ENCODE data around the gene ABCD4. TPM values are rescaled to one million over a fixed set of nuclear protein-coding genes. Genes with fewer than 3 reads are reported as not detected.

ABCD4 gene
- polyA plus RNA-seq, 1 donor (not counting 4 experiments of a cell fraction or from before 2014, with no cell fraction given), result 12.9 TPM

DNA sequence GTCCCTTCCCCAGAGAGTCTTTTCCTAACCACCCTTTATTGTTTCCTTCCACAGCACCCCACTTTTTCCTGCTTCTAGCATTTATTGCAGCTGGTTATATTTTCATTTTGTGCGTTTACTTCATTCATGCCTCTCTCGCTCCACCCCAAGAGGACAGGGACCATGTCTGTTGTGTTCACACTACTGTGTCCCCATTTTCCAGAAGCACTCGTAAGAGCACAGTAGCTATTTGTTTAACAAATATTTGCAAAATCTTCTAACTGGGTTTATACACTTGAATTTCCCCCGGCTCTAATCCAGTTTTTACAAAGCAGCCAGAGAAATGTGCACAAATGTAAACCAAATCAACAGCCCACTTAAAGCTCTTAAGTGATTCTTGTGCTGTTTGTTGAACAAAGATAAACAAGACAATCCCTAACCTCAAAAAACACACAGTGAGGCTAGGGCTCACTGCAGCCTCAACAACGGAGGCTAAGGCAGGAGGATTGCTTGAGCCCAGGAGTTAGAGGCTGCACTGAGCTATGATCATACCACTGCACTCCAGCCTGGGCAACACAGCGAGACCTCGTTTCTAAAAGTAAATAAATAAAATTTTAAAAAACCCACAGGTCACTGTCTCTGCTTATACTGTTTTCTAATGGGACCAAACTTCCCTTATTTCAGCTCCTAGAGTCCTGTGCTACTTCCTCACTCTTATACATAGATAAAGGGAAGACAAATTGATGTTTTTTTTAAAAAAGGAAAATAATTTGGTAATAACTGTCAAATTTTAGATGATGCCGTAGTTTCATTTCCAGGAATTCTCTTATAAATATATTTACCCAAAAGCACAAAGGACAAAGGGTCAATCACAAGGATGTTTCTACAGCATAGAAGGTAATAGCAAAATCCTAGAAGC, 6.6 kb upstream of the ABCD4 start:
- no peaks in the 10 kb centered on the region for H3K9me3 ChIP-seq (ENCODE audit: control insufficient read depth, low read depth, low read length)
- H3K4me2 ChIP-seq (ENCODE audit: control insufficient read depth, extremely low read depth, insufficient read depth, low read depth, low read length), result no peak overlapping the region
- no peaks in the 10 kb centered on the region for H3K36me3 ChIP-seq (ENCODE audit: control insufficient read depth in 2 of 2, extremely low read depth in 1 of 2, insufficient read depth in 2 of 2, low read length in 2 of 2)
- dilution Hi-C loops (cut with MboI; ENCODE audit: extremely low pct_ligation_motif_present, low sequenced_read_pairs), result no loop called here
- H3K9me1 ChIP-seq (ENCODE audit: control insufficient read depth, extremely low read depth, insufficient read depth, low read length), result no peaks in the 10 kb centered on the region
- TF ChIP-seq CTCF (optimal IDR thresholded peaks at IDR 0.05 in 1 of 3, IDR thresholded peaks at IDR 0.05 in 1 of 3, conservative IDR thresholded peaks at IDR 0.05 in 1 of 3; ENCODE audit: extremely low read depth in 1 of 3, insufficient read depth in 2 of 3, low read length in 3 of 3) (no peak), EZH2 (IDR thresholded peaks at IDR 0.05; ENCODE audit: low read length) (no peak)
- no peak overlapping the region for H3K4me3 ChIP-seq (ENCODE audit: control insufficient read depth in 2 of 3, extremely low read depth in 1 of 3, insufficient read depth in 2 of 3, low read depth in 1 of 3, low read length in 3 of 3)
- H3K4me1 ChIP-seq (ENCODE audit: control insufficient read depth, extremely low read depth, insufficient read depth, low read length), result no peaks in the 10 kb centered on the region
- no peak overlapping the region for H3K27ac ChIP-seq (ENCODE audit: control insufficient read depth, insufficient read depth, low read length)
- H3K79me2 ChIP-seq (ENCODE audit: control insufficient read depth, insufficient read depth, low read length), result no peaks in the 10 kb centered on the region
- FAIRE-seq, result no peak
- H3K9ac ChIP-seq (ENCODE audit: control insufficient read depth, extremely low read depth, insufficient read depth, low read length), result no peak overlapping the region
- no peak for DNase-seq (ENCODE audit: low read depth, low spot score)
- no peak overlapping the region for H2AFZ ChIP-seq (ENCODE audit: control insufficient read depth, low read length)
- no peaks in the 10 kb centered on the region for H4K20me1 ChIP-seq (ENCODE audit: control insufficient read depth, extremely low read depth, insufficient read depth, low read length)
- no peaks in the 10 kb centered on the region for H3K27me3 ChIP-seq (ENCODE audit: control insufficient read depth, extremely low read depth, insufficient read depth, low read length)

DNA sequence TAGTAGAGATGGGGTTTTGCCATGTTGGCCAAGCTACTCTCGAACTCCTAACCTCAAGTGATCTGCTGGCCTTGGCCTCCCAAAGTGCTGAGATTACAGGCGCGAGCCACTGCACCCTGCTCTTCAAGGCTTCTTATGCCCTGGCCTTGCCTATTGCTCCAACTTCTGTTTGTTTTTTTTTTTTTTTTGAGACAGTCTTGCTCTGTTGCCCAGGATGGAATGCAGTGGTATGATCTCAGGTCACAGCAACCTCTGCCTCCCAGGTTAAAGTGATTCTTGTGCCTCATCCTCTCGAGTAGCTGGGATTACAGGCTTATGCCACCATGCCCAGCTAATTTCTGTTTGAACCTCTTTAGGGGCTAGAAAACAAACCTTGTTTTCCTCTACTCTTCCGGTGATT, 6.0 kb upstream of the ABCD4 start:
- H3K36me3 ChIP-seq (ENCODE audit: control insufficient read depth in 2 of 2, extremely low read depth in 1 of 2, insufficient read depth in 2 of 2, low read length in 2 of 2), result no peaks in the 10 kb centered on the region
- no peak overlapping the region for H3K4me2 ChIP-seq (ENCODE audit: control insufficient read depth, extremely low read depth, insufficient read depth, low read depth, low read length)
- H3K9me3 ChIP-seq (ENCODE audit: control insufficient read depth, low read depth, low read length), result no peaks in the 10 kb centered on the region
- no peaks in the 10 kb centered on the region for H3K9me1 ChIP-seq (ENCODE audit: control insufficient read depth, extremely low read depth, insufficient read depth, low read length)
- H3K4me3 ChIP-seq (ENCODE audit: control insufficient read depth in 2 of 3, extremely low read depth in 1 of 3, insufficient read depth in 2 of 3, low read depth in 1 of 3, low read length in 3 of 3), result no peak overlapping the region
- no peak overlapping the region for H2AFZ ChIP-seq (ENCODE audit: control insufficient read depth, low read length)
- no peak overlapping the region for H3K27ac ChIP-seq (ENCODE audit: control insufficient read depth, insufficient read depth, low read length)
- no peak overlapping the region for H3K9ac ChIP-seq (ENCODE audit: control insufficient read depth, extremely low read depth, insufficient read depth, low read length)
- H3K27me3 ChIP-seq (ENCODE audit: control insufficient read depth, extremely low read depth, insufficient read depth, low read length), result no peaks in the 10 kb centered on the region
- no peaks in the 10 kb centered on the region for H3K79me2 ChIP-seq (ENCODE audit: control insufficient read depth, insufficient read depth, low read length)
- TF ChIP-seq CTCF (optimal IDR thresholded peaks at IDR 0.05 in 1 of 3, IDR thresholded peaks at IDR 0.05 in 1 of 3, conservative IDR thresholded peaks at IDR 0.05 in 1 of 3; ENCODE audit: extremely low read depth in 1 of 3, insufficient read depth in 2 of 3, low read length in 3 of 3), result no peak
- no peak for TF ChIP-seq EZH2 (IDR thresholded peaks at IDR 0.05; ENCODE audit: low read length)
- dilution Hi-C loops (cut with MboI; ENCODE audit: extremely low pct_ligation_motif_present, low sequenced_read_pairs), result no loop called here
- FAIRE-seq, result no peak
- DNase-seq (ENCODE audit: low read depth, low spot score), result no peak
- no peaks in the 10 kb centered on the region for H4K20me1 ChIP-seq (ENCODE audit: control insufficient read depth, extremely low read depth, insufficient read depth, low read length)
- no peaks in the 10 kb centered on the region for H3K4me1 ChIP-seq (ENCODE audit: control insufficient read depth, extremely low read depth, insufficient read depth, low read length)
